GM20000 (cell line): ENCODE data around the gene NLGN2.

Experiments used
- DNase-seq: peaks from one replicate; pipeline ENCODE4 v3.0.0; 2012; ENCODE audit warnings: low spot score
- CTCF ChIP-seq: IDR thresholded peaks from 2 replicates; pipeline ENCODE4 v1.5.1; 2012; ENCODE audit warnings: mild to moderate bottlenecking, control low read depth; ENCODE audit errors: extremely low read depth, missing control alignments

NLGN2 gene

GRCh38 chr17:7465597-7466275 lies 58.1 kb downstream of the NLGN2 start:
- no peak for DNase-seq
- no peak for TF ChIP-seq CTCF

- TF ChIP-seq CTCF: no peak
These were observed 58.6 kb downstream of the NLGN2 start for GRCh38 chr17:7466318-7466638.

GRCh38 chr17:7466639-7467341 lies 59.1 kb downstream of the NLGN2 start:
- no peak for DNase-seq
- no peak for TF ChIP-seq CTCF

More at GRCh38 chr17:7466318-7466638, 58.6 kb downstream of the NLGN2 start:
- DNase-seq: no peak

- TF ChIP-seq CTCF: no peak
- DNase-seq: no peak
These were observed 59.9 kb downstream of the NLGN2 start for GRCh38 chr17:7467498-7467897.

GRCh38 chr17:7468290-7468689 lies 60.6 kb downstream of the NLGN2 start:
- TF ChIP-seq CTCF: no peak
- no peak for DNase-seq

GRCh38 chr17:7468804-7469389 lies 61.3 kb downstream of the NLGN2 start:
- DNase-seq: no peak

More at GRCh38 chr17:7468804-7469389, 61.3 kb downstream of the NLGN2 start:
- TF ChIP-seq CTCF: no peak
